ENCODE data around the gene ITGB8. TPM values are rescaled to one million over a fixed set of nuclear protein-coding genes. Genes with fewer than 3 reads are reported as not detected.

The ITGB8 gene
- total and polyA plus RNA-seq, 2 of the 4 experiments (the other 2 are of a cell fraction): 2.6 to 10.2 TPM

- no peak overlapping the region for H3K4me2 ChIP-seq (ENCODE audit: low read depth, low read length)
- no peak overlapping the region for H3K27ac ChIP-seq (ENCODE audit: insufficient read depth, low read length)
- H3K9me3 ChIP-seq (ENCODE audit: control insufficient read depth, insufficient read depth, low read length): no peaks in the 10 kb centered on the region
- H3K4me3 ChIP-seq (ENCODE audit: insufficient read depth, low read depth, low read length): no peak overlapping the region
- H2BK15ac ChIP-seq (ENCODE audit: low read depth, low read length): no peak overlapping the region
- dilution Hi-C loops (cut with HindIII; ENCODE audit: low sequenced_read_pairs, unreplicated experiment) (no loop called here), in situ Hi-C loops (cut with MboI; ENCODE audit: low sequenced_read_pairs) (no loop called here), intact Hi-C loops (cut with micrococcal nuclease) (no loop called here)
- H2BK5ac ChIP-seq (ENCODE audit: low read depth, low read length, poor library complexity, severe bottlenecking): no peak overlapping the region
- TF ChIP-seq, protein P1, sequence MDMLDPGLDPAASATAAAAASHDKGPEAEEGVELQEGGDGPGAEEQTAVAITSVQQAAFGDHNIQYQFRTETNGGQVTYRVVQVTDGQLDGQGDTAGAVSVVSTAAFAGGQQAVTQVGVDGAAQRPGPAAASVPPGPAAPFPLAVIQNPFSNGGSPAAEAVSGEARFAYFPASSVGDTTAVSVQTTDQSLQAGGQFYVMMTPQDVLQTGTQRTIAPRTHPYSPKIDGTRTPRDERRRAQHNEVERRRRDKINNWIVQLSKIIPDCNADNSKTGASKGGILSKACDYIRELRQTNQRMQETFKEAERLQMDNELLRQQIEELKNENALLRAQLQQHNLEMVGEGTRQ (IDR thresholded peaks at IDR 0.05; ENCODE audit: low read depth, low read length): no peak
- TF ChIP-seq, protein P2, sequence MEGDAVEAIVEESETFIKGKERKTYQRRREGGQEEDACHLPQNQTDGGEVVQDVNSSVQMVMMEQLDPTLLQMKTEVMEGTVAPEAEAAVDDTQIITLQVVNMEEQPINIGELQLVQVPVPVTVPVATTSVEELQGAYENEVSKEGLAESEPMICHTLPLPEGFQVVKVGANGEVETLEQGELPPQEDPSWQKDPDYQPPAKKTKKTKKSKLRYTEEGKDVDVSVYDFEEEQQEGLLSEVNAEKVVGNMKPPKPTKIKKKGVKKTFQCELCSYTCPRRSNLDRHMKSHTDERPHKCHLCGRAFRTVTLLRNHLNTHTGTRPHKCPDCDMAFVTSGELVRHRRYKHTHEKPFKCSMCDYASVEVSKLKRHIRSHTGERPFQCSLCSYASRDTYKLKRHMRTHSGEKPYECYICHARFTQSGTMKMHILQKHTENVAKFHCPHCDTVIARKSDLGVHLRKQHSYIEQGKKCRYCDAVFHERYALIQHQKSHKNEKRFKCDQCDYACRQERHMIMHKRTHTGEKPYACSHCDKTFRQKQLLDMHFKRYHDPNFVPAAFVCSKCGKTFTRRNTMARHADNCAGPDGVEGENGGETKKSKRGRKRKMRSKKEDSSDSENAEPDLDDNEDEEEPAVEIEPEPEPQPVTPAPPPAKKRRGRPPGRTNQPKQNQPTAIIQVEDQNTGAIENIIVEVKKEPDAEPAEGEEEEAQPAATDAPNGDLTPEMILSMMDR (conservative IDR thresholded peaks at IDR 0.05; ENCODE audit: low read depth, low read length): no peak
- TF ChIP-seq RFX5 (IDR thresholded peaks at IDR 0.05; ENCODE audit: low read depth, low read length) (no peak), RCOR1 (IDR thresholded peaks at IDR 0.05; ENCODE audit: insufficient replicate concordance, low read length) (no peak), FOS (IDR thresholded peaks at IDR 0.05; ENCODE audit: low read depth, low read length) (no peak), CEBPB (IDR thresholded peaks at IDR 0.05; ENCODE audit: low read depth, low read length) (no peak), MAFK (IDR thresholded peaks at IDR 0.05; ENCODE audit: low read depth, low read length) (no peak), NFE2L2 (IDR thresholded peaks at IDR 0.05; ENCODE audit: low read depth, low read length) (no peak), RAD21 (IDR thresholded peaks at IDR 0.05; ENCODE audit: low read length) (no peak), MAZ (IDR thresholded peaks at IDR 0.05; ENCODE audit: borderline replicate concordance, low read depth, low read length) (no peak), BHLHE40 (IDR thresholded peaks at IDR 0.05; ENCODE audit: low read depth, low read length) (no peak)
- H4K8ac ChIP-seq (ENCODE audit: low read depth in 2 of 2, low read length in 2 of 2): no peak overlapping the region
- H3K27me3 ChIP-seq (ENCODE audit: control insufficient read depth, insufficient read depth, low read length): no peaks in the 10 kb centered on the region
- no TSS peak for BruUV-seq (replicated peaks)
- H3K23ac ChIP-seq (ENCODE audit: low read depth, low read length): no peak overlapping the region
- H2AK9ac ChIP-seq (replicated peaks; ENCODE audit: low read depth, low read length, poor library complexity): no peak overlapping the region
- ChIA-PET CTCF (no interaction called here), POLR2A (ENCODE audit: unreplicated experiment) (no interaction called here)
- no peak overlapping the region for H2AK5ac ChIP-seq (ENCODE audit: low read depth, low read length)
- H3K79me1 ChIP-seq (ENCODE audit: low read depth in 1 of 2, low read length in 2 of 2): no peaks in the 10 kb centered on the region
- no peak overlapping the region for H2BK120ac ChIP-seq (ENCODE audit: low read depth, low read length)
- H3K9me1 ChIP-seq (ENCODE audit: insufficient read depth, low read length): no peaks in the 10 kb centered on the region
- no peak overlapping the region for H4K5ac ChIP-seq (ENCODE audit: low read depth, low read length)
- no peak overlapping the region for H3K56ac ChIP-seq (ENCODE audit: extremely low read depth, insufficient read depth, low read length)
- no peak overlapping the region for H4K91ac ChIP-seq (ENCODE audit: insufficient read depth, low read depth, low read length)
- WGBS, 2 experiments (ENCODE audit: extremely low coverage in 2 of 2, insufficient read length in 1 of 2): 83% methylated on average over 1 of the region's 4 CpGs; no CpG with 5 or more reads in 1 of the 2 experiments
- H2AFZ ChIP-seq (replicated peaks; ENCODE audit: low read length, poor library complexity): no peak overlapping the region
- no peaks in the 10 kb centered on the region for H4K20me1 ChIP-seq (ENCODE audit: insufficient read depth, low read length)
- no peak overlapping the region for H3K14ac ChIP-seq (replicated peaks; ENCODE audit: low read depth, low read length)
- H2BK20ac ChIP-seq (ENCODE audit: low read depth, low read length): no peak overlapping the region
- H3K9ac ChIP-seq (ENCODE audit: low read depth, low read length): no peak overlapping the region
- no peak overlapping the region for H3K4ac ChIP-seq (ENCODE audit: low read depth, low read length)
- H3K4me1 ChIP-seq (ENCODE audit: control insufficient read depth, insufficient read depth, low read length): no peaks in the 10 kb centered on the region
- DNase-seq: no peak
- H3K36me3 ChIP-seq (ENCODE audit: control insufficient read depth, insufficient read depth, low read length): no peaks in the 10 kb centered on the region
- ATAC-seq (ENCODE audit: low read depth): no peak
- no peak overlapping the region for H3K18ac ChIP-seq (ENCODE audit: low read depth, low read length)
Measured at GRCh38 chr7:20454202-20454601, 123.5 kb downstream of the ITGB8 start.

Data from IMR-90 (cell line).